ENCODE measurements around the gene SMURF1.

Gene SMURF1

GRCh38 chr7:99096124-99096887 is 47.6 kb downstream of the SMURF1 start:
- TF ChIP-seq ZFX (IDR thresholded peaks at IDR 0.05; ENCODE audit: borderline replicate concordance) (no peak), CTCF (IDR thresholded peaks at IDR 0.05) (no peak)
- H3K27ac ChIP-seq, result no peak overlapping the region

GRCh38 chr7:99095698-99096097 is 48.2 kb downstream of the SMURF1 start:
- H3K27ac ChIP-seq, result no peak overlapping the region
- no peak for TF ChIP-seq CTCF (IDR thresholded peaks at IDR 0.05)
- no peak for TF ChIP-seq ZFX (IDR thresholded peaks at IDR 0.05; ENCODE audit: borderline replicate concordance)

- no peak overlapping the region for H3K27ac ChIP-seq
- no peak for TF ChIP-seq CTCF (IDR thresholded peaks at IDR 0.05)
- TF ChIP-seq ZFX (IDR thresholded peaks at IDR 0.05; ENCODE audit: borderline replicate concordance), result no peak
Measured at GRCh38 chr7:99094401-99094800, 49.5 kb downstream of the SMURF1 start.

- no peak overlapping the region for H3K27ac ChIP-seq
- TF ChIP-seq ZFX (IDR thresholded peaks at IDR 0.05; ENCODE audit: borderline replicate concordance) (no peak), CTCF (IDR thresholded peaks at IDR 0.05) (no peak)
Measured at GRCh38 chr7:99092064-99092720, 51.7 kb downstream of the SMURF1 start.

- H3K27ac ChIP-seq, result no peak overlapping the region
- TF ChIP-seq CTCF (IDR thresholded peaks at IDR 0.05), result no peak
- no peak for TF ChIP-seq ZFX (IDR thresholded peaks at IDR 0.05; ENCODE audit: borderline replicate concordance)
Measured at GRCh38 chr7:99090771-99091542, 53.0 kb downstream of the SMURF1 start.

GRCh38 chr7:99089914-99090629 is 53.8 kb downstream of the SMURF1 start:
- no peak overlapping the region for H3K27ac ChIP-seq
- TF ChIP-seq ZFX (IDR thresholded peaks at IDR 0.05; ENCODE audit: borderline replicate concordance), result no peak
- TF ChIP-seq CTCF (IDR thresholded peaks at IDR 0.05), result no peak
